Measurements from ENCODE around the gene PIP5K1A. TPM values are rescaled to one million over a fixed set of nuclear protein-coding genes. Genes with fewer than 3 reads are reported as not detected.

The PIP5K1A gene
- total RNA-seq, 6 experiments from 2014 or later, result 13.9 to 22.1 (median 17.2) TPM

- Histone ChIP-seq H3K4me3 (peak within 1 kb of the TSS; percentile 83 to 96 (median 85)), H3K9me3 (no peaks in the 10 kb centered on the region), H3K4me1 (peaks cover 0 to 11% (median 2%) of the 10 kb centered on the region in 4 donors), H3K27me3 (no peaks in the 10 kb centered on the region), H3K27ac (peak within 1 kb of the TSS; percentile 96 to 97 (median 96)), H3K36me3 (peaks cover 0 to 15% (median 5%) of the 10 kb centered on the region in 4 donors)
- peak; percentile 100 for DNase-seq
- intact Hi-C loops (cut with DNase I), result no loop called here
- 0% methylated on average over 19 of the region's 74 CpGs for WGBS (ENCODE audit: insufficient coverage, low coverage, low lambda C conversion rate, missing lambda C conversion rate)
- peak; percentile 71 for TF ChIP-seq POLR2A (IDR thresholded peaks at IDR 0.05)
- no peak for TF ChIP-seq CTCF (IDR thresholded peaks at IDR 0.05)
- peak; percentile 80 to 93 (median 86) for ATAC-seq
Measured at GRCh38 chr1:151281969-151282882, 83.9 kb downstream of the PIP5K1A start, which contains the start of gene ZNF687. Gene ZNF687, plus strand, starts transcription at chr1:151282299. Its CDS starts 3,993 bp downstream, at chr1:151286292.

- no peaks in the 10 kb centered on the region for H3K27me3 ChIP-seq
- intact Hi-C loops (cut with DNase I), result no loop called here
- 2% methylated on average over 8 of the region's 44 CpGs for WGBS (ENCODE audit: insufficient coverage, low coverage, low lambda C conversion rate, missing lambda C conversion rate)
Measured at GRCh38 chr1:151282883-151283725, 84.8 kb downstream of the PIP5K1A start.

GRCh38 chr1:151284013-151284577, 85.7 kb downstream of the PIP5K1A start:
- H3K36me3 ChIP-seq, result peaks cover 0 to 27% (median 10%) of the 10 kb centered on the region in 4 donors
- DNase-seq, result no peak
- H3K4me1 ChIP-seq, result peaks cover 0 to 11% (median 2%) of the 10 kb centered on the region in 4 donors
- H3K4me3 ChIP-seq, result no peak overlapping the region
- intact Hi-C loops (cut with DNase I), result no loop called here
- no peak for ATAC-seq
- WGBS (ENCODE audit: insufficient coverage, low coverage, low lambda C conversion rate, missing lambda C conversion rate), result 100% methylated on average over 1 of the region's 2 CpGs
- no peaks in the 10 kb centered on the region for H3K27me3 ChIP-seq
- no peaks in the 10 kb centered on the region for H3K9me3 ChIP-seq
- TF ChIP-seq POLR2A (IDR thresholded peaks at IDR 0.05) (no peak), CTCF (IDR thresholded peaks at IDR 0.05) (no peak)
- H3K27ac ChIP-seq, result no peak overlapping the region

More at GRCh38 chr1:151282883-151283725, 84.8 kb downstream of the PIP5K1A start:
- H3K27ac ChIP-seq, result peak overlapping the region; percentile 96 to 97 (median 96)
- peaks cover 0 to 11% (median 2%) of the 10 kb centered on the region in 4 donors for H3K4me1 ChIP-seq
- ATAC-seq, result no peak
- H3K36me3 ChIP-seq, result peaks cover 0 to 24% (median 10%) of the 10 kb centered on the region in 4 donors
- peak overlapping the region; percentile 61 to 96 (median 83) for H3K4me3 ChIP-seq
- TF ChIP-seq CTCF (IDR thresholded peaks at IDR 0.05) (no peak), POLR2A (IDR thresholded peaks at IDR 0.05) (no peak)
- no peaks in the 10 kb centered on the region for H3K9me3 ChIP-seq
- peak in 2 of 3 donors; percentile 46 to 62 for DNase-seq

Measured in right lobe of liver (tissue), 6 donors.